ENCODE data around the gene DNAJB8.

Gene DNAJB8

DNA sequence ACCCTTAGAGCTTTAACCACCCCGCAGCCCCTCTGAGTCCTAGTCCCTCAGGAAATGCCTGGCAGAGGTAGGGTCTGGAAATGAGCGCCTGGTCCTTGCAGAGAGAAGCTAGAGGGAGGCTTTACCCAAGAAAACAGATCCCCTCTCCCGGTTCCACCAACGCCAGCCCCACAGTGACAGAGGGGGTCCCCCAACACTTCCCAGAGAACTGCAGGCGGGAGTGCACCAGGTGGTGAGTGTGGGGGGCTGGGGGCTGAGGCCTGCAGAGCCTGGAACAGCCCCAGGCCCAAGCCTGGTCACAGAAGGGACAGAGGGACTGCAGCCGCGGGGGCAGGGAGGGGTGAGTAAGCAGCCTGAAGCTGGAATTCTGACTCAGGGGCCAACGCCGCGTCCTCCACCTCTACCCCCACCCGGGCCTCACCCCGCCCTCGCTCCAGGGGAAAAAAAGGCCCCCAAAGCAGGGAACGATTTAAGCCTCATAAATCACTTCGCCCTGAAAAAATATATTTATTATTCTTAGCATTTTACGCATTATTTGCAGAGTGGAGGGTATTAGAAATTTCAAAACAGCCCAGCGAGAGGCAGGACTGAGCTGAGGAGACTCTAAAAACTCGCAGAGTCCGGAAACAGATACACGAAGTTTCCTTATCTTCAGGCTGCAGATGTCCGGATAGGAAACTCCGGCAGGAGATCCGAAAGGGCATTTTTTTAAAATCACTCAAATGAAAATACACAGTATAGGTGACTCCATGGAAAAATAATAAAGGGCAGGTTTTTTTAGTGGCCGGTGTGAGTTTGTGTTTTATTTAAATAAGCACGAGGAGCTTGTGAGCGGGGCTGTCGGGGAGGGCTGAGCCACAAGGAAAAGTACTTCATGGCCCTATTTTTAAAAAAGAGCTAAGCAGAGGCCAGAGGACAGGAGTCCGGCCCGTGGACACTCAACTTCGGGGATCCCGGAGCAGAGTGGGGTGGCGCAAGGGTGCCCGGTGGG, 16.3 kb upstream of the DNAJB8 start:
- DNase-seq = no peak

DNA sequence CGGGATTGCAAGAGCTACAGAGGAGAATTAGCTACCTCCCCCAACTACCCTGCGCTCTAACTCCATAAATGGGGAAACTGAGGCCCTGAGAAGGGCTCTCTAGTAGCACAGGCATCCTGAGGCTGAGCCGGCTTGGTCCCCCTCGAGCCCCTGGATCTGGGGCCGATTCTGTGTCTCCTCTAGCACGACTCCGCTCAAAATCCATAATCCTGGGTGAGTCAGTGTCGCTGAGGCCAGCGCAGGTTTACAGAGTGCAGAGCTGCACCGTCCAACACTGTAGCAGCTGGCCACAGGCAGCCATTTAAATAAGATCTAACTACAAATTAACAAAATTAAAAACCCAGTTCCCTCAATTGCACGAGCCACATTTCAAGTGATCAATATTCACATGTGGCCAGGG, 15.5 kb upstream of the DNAJB8 start:
- no peak for DNase-seq

- DNase-seq = no peak
These were observed 14.8 kb upstream of the DNAJB8 start for GRCh38 chr3:128481438-128481942.

DNA sequence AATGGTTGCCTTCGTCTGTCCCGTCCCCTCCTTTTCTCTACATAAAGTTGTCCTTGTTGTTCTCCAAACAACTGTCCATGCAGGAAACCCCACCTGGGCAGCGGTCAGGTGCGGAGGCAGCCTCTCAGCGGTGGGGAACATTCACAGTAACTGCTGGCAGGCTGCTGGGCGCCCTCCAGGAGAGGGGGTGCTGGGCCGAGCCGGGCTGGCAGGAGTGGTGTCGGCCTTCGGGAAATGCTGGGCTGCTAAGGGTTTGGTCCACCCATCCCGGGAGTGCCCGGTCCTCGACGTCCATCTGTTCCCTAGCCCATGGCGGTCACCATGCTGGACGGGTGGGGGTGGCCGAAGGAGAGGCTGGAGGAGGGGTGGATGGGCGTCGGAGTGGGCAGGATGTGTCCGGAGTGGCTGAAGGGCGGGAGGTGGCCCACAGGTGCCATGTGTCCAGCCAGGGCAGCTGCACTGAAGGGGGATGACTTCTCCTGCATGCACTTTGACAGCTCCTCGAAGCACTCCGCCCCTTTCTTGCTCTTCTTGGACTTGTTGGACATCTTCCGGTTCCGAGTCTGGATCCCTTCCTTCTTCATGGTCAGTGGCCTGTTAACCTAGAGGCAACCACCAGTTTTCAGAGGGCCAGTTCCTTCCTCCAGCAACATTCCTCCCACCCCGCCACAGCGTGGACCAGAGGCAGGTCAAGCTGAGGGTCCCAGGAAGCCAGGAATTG, 14.2 kb upstream of the DNAJB8 start:
- DNase-seq = no peak

- no peak for DNase-seq
These were observed 13.6 kb upstream of the DNAJB8 start for GRCh38 chr3:128480278-128480677.

- no peak for DNase-seq
These were observed 12.9 kb upstream of the DNAJB8 start for GRCh38 chr3:128479558-128480086.

- DNase-seq = no peak
These were observed 12.2 kb upstream of the DNAJB8 start for GRCh38 chr3:128478576-128479506.

GRCh38 chr3:128476659-128477058, 10.0 kb upstream of the DNAJB8 start:
- no peak for DNase-seq

DNA sequence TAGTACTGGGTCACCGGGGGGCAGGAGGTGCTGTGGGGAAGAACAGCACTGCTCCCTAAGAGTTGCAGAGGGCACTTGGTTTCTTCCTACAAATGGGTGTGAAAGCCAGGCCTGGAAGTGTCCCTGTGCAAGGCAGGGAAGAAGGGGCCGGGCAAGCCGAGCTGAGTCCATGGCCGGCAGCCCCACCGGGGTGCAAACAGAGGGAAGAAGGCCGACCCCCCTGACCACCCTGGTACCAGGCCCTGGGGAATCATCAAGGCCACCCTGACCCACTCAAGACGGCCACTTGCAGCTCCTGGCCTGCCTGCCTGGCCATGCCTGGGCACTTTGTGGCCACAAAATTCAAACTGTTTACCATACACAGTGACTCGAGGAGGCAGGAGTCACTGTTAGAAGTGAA, 8.7 kb upstream of the DNAJB8 start:
- no peak for DNase-seq

DNA sequence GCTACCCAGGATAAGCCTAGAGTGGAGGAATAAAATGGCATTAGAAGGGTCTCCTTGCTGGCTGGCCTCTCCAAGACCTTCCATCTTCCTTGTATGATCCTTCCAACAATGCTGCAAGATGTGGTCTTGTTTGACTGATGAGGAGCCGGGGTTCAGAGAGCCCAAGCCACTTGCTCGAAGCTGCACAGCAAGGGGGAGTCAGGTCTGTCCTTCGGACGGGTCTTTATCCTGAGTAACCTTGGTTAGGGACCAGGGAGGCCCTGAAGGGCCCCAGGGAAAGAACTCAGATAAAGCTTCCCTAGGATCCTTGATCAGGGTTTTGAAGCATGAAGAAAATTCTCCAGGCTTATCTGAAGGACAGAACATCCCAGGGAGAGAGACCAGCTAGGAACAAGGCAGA, 7.0 kb upstream of the DNAJB8 start:
- no peak for DNase-seq

DNA sequence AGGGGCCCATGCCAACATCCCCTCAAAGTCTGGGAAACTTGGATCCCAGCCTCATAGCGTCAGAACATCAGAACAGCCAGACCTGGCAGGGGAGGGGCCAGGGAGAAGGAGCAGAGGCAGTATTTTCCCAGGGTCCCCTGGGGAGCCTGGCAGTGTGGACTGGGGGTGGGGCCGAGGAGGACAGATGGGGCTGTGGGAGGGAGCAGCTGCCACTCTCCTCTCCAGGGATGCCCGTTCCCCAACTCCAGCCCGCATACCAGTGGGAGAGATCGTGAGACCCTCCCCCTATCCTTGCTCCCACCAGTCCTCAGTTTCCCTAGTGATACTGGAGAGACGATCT, 6.5 kb upstream of the DNAJB8 start:
- no peak for DNase-seq

GRCh38 chr3:128472449-128473179, 5.9 kb upstream of the DNAJB8 start:
- no peak for DNase-seq

GRCh38 chr3:128471720-128472119, 5.0 kb upstream of the DNAJB8 start:
- DNase-seq = no peak

- no peak for DNase-seq
These were observed 4.4 kb upstream of the DNAJB8 start for GRCh38 chr3:128471110-128471509.

DNA sequence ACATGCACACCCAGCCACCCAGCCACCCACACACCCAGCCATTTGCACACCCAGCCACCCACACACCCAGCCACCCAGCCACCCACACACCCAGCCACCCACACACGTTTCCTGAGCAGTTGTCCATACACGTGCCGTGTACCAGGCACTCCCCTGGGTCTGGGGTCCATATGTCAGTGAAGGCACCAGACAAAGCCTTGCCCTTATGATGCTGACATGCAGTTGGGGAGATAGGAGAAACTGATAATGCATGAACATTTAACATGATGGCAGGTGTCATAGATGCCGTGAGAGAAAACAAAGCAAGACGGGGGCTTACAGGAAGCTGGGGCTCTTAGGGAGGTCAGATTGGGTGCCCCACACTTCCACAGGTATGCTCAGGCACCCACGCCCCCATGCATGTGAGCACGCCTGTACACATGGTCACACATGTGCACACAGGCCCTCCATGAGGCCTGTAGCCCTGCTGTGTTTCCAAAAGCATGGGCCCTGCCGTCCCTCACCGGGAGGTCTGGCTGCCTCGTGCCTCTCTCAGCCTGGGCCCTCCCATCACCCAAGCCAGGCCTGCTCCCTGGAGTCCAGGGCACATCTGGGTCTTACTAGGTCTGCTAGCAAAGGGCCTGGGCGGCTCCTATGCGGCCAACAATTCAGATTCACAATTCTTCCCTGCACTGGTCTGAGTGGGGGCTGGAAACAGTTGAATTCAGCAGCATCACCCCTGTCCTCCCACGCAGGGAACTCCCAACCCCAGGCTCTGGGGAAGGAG, 3.6 kb upstream of the DNAJB8 start:
- DNase-seq = no peak

GRCh38 chr3:128469556-128469955, 2.9 kb upstream of the DNAJB8 start:
- DNase-seq = no peak

GRCh38 chr3:128468791-128469527, 2.3 kb upstream of the DNAJB8 start:
- no peak for DNase-seq

DNA sequence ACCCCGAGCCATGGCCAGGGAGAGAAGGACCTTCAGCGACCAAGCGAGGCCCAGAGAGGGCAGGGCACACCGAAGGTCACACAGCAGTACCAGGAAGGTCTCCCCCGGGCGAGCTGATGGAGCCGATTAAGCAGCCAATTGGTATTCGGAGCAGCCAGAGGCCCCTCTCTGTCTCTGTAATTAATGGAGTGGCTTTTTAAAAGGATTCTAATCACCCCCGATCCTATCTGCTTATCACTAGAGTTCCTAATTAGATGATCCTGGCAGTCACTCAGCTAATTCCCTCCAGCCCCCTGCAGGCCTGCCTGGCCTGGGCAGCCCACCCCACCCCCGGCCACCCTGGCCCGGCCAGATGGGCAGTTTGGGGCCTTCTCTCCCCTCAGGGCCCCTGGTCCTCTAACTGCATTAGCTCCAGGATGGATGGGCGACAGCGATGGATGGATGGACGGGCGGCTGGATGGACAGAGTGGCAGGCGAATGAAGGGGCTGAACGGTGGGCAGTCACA, 1.6 kb upstream of the DNAJB8 start:
- no peak for DNase-seq

GRCh38 chr3:128464702-128465101, 2.0 kb downstream of the DNAJB8 start:
- DNase-seq = no peak

- no peak for DNase-seq
These were observed 2.5 kb downstream of the DNAJB8 start for GRCh38 chr3:128464188-128464587.

Data from hippocampal formation (tissue), 2 donors.